ELR (cell line): ENCODE measurements around the gene ZNF700.
"Not testable (repeated sequence)": the region's sequence is repeated elsewhere in the genome, so short reads cannot be mapped to it uniquely, and the experiment has no call there.

Experiments used
- DNase-seq: peaks from one replicate; pipeline ENCODE4 v3.0.0-alpha.2; 2015; ENCODE audit warnings: low read depth

ZNF700 gene

DNA sequence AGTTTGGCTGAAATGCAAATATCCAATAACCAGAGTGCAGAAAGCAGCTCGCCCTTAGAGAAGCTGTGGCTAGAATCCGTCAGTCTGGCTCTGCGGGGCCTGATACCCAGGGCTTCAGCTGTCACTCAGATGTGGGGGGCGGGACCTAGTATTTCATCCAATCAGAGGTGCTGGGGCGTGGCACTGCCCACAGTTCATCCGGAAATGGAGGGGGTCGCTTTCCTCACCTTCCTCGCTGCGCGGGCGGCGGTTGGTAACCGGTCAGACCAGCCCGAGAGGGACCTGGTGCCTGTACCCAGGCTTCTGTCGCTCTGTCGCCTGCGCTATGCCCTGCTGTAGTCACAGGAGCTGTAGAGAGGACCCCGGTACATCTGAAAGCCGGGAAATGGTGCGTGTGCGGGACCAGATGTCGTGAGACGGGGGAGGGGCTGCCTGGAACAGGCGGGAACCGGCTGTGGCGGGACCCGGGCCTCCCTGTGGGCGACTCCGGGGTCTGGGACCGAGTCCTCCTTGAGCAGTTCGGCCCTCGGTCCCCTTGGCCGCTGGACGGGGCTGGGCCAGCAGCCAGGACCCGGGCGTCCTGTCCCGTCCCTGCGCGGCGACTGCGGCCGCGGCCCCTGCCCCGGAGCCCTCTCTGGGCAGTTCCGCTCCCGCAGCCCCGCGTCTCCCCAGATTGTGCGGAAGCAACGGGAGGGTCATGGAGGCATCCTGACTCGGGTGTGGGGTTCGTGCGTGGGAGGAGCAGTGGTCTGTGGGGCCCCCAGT lies at the start of gene ZNF700:
Gene ZNF700, plus strand, starts transcription at position 222 of the 765 bp plus-strand sequence. Its CDS starts 104 bp downstream, at position 326.
- DNase-seq: peak; percentile 95

- DNase-seq: peak; percentile 12
These were observed 45.1 kb upstream of the ZNF700 start for GRCh38 chr19:11879687-11880266.

DNA sequence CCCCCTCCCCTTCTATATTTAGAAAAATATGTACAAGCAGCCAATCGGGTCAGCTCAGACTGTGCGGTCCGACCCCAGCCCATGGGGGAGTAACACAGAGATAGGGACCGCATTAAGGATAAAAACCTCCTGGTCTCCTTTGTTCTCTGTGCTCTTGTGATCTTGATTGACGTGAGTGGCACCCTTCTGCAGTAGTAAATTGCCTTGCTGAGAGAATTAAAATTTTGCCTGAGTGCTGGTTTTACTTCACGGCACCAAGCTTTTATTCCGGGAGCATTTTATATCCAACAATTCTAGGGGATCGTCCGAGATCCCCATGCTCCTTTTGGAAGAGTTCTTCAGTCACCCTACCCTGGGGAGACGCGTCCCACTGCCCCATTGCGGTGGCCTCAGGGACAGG lies 44.3 kb upstream of the ZNF700 start:
- no peak for DNase-seq

GRCh38 chr19:11881151-11881800 lies 43.6 kb upstream of the ZNF700 start:
- peak; percentile 68 for DNase-seq

- no peak for DNase-seq
These were observed 42.3 kb upstream of the ZNF700 start for GRCh38 chr19:11882606-11883005.

GRCh38 chr19:11887234-11887610 lies 37.7 kb upstream of the ZNF700 start:
- peak; percentile 3 for DNase-seq

GRCh38 chr19:11887611-11888531 lies 37.0 kb upstream of the ZNF700 start, which contains the start of gene ZNF69:
Gene ZNF69, plus strand, starts transcription at chr19:11887782. Its CDS starts 142 bp downstream, at chr19:11887924.
- peak; percentile 77 for DNase-seq

GRCh38 chr19:11889901-11890300 lies 35.0 kb upstream of the ZNF700 start:
- DNase-seq: not testable (repeated sequence)

GRCh38 chr19:11890634-11891033 lies 34.3 kb upstream of the ZNF700 start:
- DNase-seq: no peak

DNA sequence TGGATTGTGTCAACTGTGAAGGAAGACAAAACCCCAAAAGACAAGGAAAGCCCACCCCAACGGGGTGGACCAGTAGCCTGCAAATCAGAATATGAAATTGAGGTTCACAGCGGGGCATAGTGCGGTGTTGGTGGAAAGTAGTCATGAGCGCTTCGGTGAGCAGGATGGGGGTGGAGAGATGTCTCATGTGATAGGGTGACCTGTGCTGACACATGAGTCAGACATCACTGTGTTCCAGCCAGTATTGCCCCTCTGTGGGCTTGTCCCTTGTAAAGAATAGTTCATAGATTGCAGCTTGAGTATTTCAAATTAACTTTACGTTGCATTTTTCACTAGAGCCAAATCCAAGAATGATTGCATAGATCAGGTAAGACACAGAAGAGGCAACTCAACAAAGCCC lies 30.1 kb upstream of the ZNF700 start:
- DNase-seq: no peak

DNA sequence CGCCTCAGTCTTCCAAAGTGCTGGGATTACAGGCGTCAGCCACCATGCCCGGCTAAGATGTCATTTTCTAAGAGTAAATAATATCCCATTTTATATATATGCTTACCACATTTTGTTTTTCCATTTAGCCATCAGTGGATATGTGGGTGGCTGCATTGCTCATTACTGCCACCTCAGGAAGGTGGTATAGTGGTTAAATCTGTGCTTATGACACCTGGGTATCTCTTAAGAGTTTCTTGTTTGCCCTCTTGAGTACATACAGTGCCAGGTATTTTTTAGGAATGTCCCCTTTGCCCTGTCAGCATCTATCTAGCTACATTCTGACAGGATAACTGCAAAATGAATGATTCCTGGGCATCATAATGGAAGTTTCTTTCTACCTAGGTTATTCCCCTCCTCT lies 22.7 kb upstream of the ZNF700 start:
- DNase-seq: no peak

DNA sequence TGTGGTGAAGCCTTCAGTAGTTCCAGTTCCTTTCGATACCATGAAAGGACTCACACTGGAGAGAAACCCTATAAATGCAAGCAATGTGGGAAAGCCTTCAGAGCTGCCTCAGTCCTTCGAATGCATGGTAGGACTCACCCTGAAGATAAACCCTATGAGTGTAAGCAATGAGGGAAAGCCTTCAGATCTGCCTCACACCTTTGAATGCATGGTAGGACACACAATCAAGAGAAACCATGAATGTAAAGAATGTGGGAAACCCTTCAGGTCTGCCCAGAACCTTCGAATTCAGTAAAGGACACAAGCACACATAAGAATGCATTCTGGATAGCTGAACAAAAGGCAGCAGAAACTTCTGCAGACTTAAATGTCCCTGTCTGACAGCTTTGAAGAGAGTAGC lies 19.0 kb upstream of the ZNF700 start:
- DNase-seq: no peak

- not testable (repeated sequence) for DNase-seq
These were observed 13.0 kb upstream of the ZNF700 start for GRCh38 chr19:11911937-11912336.

DNA sequence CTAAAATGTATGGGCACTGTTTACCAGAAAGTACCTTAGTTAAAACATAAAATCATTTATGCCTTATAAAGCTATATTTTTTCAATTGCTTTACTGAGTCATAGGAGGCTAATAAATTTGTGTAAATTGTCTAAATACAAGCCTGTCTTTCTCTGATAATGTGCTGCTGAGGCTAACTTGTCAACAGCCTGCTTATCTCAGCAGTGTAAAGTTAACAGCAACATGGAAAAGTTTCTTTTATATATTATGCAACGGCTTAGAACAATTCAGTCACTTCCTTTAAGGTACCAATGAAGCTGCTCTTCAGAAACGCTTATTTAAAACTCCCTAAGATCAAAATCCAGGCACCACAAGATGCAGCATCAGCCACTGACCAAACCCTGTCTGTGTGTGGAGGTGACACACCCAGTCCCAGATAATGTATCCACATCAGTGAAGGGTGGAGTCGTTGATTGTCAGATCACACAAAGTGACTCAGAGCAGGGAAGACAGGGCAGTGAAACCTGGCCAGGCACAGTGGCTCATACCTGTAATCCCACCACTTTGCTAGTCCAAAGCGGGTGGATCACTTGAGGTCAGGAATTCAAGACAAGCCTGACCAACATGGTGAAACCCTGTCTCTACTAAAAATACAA lies 10.4 kb upstream of the ZNF700 start:
- not testable (repeated sequence) for DNase-seq

GRCh38 chr19:11921852-11922495 lies 2.9 kb upstream of the ZNF700 start:
- DNase-seq: no peak

GRCh38 chr19:11925651-11926187 lies 812 bp downstream of the ZNF700 start:
- peak; percentile 11 for DNase-seq

DNA sequence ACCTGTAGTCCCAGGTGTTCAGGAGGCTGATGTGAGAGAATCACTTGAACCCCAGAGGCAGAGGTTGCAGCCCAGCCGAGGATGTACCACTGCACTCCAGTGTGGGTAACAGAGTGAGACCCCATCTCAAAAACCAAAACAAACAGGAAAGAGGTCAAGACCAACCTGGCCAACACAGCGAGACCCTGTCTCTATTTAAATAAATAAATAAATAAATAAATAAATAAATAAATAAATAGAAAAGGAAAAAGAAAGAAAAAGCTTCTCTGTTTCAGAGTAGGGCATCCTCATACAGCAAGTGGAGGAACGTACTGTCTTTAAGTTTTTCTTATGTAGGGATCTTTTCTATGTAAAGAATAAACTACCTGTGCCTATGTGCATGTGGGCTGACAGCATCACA lies 2.3 kb downstream of the ZNF700 start:
- DNase-seq: no peak

DNA sequence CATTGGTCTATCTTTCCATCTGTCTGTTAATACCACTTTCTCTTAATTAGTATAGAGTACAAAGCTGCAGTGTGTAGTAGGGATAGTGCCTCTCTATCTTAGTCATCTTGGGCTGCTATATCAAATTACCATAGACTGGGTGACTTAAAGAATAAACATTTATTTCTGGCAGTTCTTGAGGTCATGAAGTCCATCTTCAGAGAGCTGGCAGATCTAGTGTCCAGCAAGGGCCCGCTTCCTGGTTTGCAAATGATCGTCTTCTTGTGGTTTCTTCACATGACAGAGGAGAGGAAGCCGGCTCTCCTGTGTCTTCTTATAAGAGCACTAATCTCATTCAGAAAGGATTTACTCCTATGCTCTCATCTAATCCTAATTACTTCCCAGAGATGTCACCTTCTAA lies 6.1 kb downstream of the ZNF700 start:
- DNase-seq: peak; percentile 37

DNA sequence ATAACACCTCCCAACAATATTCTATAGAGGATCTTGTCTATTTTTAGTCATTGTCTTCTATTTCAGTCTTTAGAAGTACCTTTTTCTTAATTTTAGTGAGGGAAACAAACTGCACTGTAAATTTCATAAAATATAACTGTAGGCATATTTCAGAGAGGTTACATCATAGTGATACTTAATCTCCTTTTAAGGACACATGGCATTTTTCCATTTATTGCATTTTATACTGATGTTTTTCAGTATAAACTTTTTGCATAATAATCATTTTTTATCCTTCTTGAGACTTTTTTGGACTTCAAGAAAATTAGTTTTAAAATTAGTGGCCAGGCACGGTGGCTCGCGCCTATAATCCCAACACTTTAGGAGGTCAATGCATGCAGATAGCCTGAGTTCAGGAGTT lies 6.6 kb downstream of the ZNF700 start:
- no peak for DNase-seq

DNA sequence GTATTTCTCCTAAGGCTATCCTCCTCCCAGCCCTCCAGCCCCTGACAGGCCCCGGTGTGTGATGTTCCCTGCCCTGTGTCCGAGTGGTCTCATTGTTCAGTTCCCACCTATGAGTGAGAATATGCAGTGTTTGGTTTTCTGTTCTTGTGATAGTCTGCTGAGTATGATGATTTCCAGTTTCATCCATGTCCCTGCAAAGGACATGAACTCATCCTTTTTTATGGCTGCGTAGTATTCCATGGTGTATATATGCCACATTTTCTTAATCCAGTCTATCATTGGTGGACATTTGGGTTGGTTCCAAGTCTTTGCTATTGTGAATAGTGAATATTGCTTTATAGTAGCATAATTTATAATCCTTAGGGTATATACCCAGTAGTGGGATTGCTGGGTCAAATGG lies 10.9 kb downstream of the ZNF700 start:
- not testable (repeated sequence) for DNase-seq

DNA sequence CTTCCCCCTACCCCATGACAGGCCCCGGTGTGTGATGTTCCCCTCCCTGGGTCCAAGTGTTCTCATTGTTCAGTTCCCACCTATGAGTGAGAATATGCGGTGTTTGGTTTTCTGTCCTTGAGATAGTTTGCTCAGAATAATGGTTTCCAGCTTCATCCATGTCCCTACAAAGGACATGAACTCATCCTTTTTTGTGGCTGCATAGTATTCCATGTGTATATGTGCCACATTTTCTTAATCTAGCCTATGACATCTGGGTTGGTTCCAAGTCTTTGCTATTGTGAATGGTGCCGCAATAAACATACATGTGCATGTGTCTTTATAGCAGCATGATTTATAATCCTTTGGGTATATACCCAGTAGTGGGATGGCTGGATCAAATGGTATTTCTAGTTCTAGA lies 13.5 kb downstream of the ZNF700 start:
- not testable (repeated sequence) for DNase-seq
